ENCODE data around the gene LHX3.

Gene LHX3

DNA sequence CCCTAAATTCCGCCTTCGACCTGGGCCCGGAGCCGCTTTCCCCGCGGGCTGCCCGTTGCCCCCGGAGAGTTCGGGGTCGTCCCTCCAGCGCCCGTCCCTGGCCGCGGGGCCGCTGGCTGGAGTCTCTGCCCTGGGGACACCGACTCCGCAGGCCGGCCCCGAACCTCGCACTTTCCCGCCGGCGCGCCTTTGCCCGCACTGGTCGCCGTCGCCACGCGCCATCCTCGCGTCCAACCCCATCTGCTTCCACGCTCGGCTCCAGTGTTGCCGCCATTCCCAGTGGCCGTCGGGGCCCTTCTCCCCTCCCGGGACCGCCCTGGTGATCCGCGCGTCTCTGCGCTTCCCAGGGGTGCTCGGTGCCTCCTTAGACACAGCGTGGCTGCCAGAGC is 11.0 kb downstream of the LHX3 start:
- in situ Hi-C loops (cut with HindIII; ENCODE audit: low sequenced_read_pairs), result no loop called here

DNA sequence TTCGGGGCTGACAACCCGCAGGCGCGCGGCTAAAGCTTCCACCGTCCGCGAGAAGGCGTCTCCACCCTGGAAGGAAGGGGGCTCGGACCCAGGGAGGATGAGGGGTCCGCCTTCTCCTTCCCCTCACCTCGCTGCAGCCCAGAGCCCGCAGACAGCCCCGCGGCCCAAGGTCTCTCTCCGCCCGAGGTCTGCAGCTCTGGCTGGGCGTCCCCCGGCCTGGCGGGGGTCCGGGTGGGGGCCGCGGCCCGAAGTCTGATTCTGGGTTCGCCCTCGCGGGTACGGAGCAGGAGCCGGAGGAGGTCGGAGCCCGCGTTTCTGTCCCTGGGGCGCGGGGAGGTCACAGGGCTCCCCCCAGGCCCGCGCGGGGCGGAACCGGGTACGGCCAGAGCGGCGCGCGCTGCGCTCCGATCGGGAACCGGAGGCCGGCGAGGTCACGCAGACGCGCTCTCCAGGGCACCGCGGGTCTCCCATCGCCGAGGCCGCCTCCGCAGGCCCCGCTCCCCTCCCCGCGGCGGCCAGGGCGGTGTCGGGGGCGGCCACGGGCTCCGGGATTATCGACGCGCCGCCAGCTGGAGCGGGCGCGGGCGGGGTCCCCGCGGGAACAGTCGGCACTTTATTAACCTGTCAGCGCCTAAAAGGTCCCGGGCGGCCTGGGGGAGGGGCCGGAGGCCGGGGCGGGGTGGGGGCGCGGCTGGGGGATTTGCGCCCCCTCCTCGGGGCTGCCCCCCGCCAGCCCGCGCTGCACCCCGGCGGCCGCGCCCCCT is 11.6 kb downstream of the LHX3 start:
- in situ Hi-C loops (cut with HindIII; ENCODE audit: low sequenced_read_pairs), result no loop called here

DNA sequence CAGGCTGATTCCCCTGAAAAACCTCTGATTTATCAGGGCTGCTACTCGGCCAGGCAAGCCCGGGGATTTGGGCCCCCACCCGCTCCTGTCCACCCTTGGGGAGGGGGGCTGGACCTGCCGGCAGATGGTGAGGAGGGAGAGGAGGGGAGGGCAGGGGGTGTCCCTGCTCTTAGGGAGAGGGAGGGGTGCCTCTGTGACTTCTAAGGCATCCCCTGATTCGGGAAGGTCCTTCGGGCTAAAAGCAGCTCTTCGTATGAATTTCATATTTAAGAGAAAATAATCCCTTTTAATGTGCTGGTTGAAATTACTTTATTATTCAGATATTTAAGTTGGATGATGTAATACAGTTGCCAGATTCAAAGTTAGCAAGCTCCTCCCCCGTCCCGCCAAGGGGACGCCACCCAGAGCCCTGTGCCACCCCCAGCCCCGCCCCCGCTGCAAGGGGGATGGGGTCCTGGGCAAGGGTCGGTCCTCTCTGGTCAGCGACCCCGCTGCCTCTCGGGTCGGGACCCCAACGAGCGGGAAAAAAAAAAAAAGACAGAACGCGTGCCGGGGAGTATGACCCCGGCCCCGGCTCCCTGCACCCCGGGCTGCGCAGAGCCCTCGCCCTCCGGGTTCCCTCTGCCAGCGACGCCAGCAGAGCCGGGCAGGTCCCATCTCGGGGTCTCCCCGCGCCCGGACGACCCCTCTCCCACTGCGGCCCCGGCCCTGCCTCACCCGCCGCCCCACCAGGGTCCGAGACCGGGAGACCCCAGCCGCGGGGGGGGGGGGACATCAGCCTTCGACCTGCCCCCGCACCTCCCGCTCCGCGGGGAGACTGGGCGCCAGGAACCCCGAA is 12.4 kb downstream of the LHX3 start:
- in situ Hi-C loops (cut with HindIII; ENCODE audit: low sequenced_read_pairs), result no loop called here

DNA sequence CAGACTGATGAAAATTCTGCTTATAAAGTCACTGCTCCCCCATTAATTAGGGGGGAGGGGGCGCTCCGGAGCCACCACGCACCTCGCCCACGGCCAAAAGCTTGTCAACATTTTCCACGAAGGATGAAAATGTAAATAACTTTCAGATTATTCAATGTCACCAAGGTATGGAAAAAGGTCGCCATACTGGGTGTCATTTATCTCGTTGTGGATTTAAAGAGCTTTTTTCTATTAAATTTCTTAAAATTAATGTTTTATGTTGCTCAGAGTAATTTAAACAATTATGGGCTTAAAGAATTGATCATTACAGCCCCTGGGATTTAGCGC is 13.0 kb downstream of the LHX3 start:
- in situ Hi-C loops (cut with HindIII; ENCODE audit: low sequenced_read_pairs), result no loop called here

DNA sequence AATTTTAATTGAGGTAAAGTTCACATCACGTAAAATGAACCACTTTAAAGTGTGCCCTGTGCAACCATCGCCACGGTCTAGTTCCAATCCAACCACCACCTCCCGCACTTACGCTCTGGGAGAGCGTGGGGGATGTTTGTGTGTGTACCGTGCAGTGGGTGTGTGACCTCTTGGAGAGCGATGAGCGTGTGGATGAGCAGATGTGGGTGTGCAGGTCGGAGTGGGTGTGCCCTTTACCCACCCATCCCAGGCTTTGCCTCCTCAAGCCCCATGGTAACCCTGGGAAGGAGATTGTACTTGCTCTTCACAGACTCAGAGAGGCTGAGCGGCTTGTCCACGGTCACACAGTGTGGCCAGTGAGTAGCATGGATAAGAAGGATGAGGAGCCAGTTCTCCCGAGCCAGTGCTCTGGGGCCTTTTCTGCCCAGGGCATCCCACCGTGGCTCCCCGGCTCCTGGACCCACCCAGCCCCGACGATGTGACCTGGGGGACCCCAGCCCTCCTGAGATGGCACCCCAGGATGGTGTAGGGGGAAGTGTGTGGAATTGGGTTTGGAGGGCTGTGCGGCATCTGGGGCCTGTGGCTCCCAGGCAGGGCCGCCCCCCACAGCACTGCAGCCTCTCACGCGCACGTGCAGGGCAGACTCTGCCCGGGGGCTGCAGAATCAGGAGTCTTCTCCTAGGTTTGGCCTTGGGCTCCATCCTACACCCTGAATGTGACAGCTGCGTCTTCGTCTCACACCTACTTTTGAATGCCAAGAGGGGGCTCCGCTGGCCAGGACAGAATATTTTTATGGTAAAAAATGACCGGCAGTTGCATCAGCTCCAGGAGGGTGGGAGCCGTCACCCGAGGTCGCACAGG is 13.6 kb downstream of the LHX3 start:
- in situ Hi-C loops (cut with HindIII; ENCODE audit: low sequenced_read_pairs), result no loop called here

DNA sequence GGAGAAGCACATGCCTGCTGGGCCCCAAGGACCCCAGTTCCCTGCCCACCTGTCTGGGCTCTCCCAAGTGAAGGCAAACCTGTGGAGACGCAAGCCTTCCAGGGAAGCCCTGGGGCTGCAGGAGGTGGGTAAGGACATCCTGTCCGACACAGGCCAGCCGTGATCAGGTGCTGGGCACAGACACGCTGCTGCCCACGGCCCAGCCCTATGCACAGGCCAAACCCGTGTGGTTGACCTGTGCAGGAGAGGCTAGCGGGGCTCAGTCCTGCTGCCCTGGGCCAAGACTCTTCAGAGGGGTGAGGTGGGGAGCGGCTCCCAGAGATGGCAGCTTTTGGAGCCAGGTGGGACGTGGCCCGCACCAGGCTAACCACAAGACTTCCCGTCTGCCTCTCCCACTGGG is 14.3 kb downstream of the LHX3 start:
- in situ Hi-C loops (cut with HindIII; ENCODE audit: low sequenced_read_pairs), result no loop called here

DNA sequence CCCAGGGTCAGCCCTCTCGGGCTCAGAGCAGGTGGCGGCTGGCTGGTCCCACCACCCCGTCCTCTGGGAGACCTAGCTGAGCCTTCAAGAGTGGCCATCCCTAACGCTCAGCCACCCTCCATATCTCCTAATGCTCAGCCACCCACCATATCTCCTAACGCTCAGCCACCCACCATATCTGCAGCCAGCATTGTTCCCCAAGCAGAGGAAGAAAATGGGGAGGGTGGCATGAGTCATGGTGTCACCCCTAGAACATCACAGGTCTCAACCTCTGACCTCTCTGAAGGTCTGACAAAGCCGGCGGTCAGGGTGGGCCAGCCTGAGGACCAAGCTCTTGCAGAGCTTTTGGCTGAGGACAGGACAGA is 14.7 kb downstream of the LHX3 start:
- in situ Hi-C loops (cut with HindIII; ENCODE audit: low sequenced_read_pairs), result no loop called here

DNA sequence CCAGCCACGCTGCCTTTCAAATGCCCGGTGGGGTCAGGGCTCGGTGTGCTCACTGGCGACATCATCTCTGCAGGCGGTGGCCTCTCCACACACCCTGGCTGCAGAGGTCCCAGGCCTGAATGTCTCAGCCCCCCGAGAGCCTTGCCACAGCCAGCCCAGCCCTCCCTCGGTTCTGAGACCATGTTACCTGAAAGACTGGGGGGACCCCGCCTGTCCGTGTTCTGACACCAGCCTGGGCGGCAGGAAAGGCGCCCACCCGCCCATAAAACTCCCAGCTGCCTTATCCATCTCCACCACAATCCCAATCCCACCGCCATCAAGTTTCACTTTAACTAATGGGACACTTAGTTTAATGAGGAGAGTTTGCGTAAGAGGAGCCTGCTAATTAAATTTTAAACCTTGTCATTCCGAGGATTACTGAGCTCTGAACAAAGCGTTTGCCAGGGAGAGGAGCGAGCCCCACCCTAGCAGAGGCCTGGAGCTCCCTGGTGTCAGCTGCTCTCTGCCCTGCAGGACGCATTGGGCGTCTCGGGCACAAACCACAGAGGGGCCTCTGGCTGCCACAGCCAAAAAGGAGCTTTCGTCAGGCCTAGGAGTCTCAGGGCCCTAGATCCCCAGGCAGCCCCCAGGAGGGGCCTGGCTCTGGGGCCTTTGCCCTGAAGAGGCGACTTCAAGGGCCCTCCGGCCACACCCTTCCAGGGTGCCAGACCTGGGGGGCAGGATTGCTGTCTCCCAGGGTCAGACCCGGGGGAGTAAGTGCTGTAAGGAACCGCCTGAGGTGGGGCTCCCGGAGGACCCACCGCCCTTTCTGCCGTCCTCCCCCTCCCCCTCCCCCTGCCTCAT is 15.3 kb downstream of the LHX3 start:
- in situ Hi-C loops (cut with HindIII; ENCODE audit: low sequenced_read_pairs), result no loop called here

DNA sequence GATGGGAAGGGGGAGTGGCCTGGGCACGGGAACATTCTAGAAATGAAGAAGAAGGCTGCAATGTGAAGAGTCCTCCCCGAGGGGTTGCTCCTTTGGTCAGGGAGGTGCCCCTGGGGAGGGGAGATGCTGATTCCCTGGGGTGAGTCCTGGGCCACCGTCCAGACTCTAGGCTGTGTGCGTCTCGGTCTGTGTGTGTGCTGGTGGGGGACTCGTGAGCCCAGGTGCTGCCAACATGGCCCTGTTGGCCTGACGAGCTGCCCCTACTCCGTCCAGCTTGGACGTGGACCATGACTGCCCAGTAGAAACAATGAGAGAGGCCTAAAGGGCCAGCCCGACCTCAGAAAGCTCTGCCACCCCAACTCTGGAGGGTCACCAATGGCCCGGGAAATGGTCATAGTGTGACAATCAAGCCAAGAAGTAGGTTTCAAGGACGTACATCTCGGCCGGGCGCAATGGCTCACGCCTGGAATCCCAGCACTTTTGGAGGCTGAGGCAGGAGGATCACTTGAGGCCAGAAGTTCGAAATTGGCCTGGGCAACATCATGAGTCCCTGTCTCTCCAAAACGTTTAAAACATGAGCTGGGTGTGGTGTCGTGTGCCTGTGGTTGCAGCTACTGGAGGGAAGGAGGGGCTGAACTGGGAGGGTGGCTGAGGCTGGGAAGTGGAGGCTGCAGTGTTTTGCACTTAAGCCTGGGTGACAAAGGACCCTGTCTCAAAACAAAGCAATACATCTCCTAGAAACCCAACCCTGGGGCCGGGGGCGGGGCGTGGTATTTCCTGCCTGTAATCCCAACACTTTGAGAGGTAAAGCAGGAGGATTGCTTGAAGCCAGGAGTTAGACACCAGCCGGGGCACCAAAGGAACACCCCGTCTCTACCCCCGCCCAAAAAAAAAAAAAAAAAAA is 17.0 kb downstream of the LHX3 start:
- in situ Hi-C loops (cut with HindIII; ENCODE audit: low sequenced_read_pairs), result no loop called here

DNA sequence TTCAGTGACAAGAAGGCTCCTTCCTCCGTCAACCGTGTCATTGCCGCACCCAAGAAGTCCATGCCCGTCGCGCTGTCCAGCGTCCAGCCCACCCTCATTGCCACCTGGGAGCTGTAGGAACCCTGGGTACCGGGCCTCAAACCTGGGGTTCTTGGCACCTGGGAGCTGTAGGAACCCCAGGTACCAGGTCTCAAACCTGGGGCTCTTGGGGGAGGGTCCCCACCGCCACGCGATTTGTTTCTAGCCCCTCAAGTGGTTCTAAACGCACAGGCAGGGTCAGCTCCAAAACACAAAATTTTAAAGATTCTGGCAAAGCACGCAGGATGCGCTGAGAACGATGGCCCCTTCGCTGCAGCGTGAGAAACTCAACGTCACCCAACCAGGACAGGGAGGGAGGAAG is 17.7 kb downstream of the LHX3 start:
- in situ Hi-C loops (cut with HindIII; ENCODE audit: low sequenced_read_pairs), result no loop called here

DNA sequence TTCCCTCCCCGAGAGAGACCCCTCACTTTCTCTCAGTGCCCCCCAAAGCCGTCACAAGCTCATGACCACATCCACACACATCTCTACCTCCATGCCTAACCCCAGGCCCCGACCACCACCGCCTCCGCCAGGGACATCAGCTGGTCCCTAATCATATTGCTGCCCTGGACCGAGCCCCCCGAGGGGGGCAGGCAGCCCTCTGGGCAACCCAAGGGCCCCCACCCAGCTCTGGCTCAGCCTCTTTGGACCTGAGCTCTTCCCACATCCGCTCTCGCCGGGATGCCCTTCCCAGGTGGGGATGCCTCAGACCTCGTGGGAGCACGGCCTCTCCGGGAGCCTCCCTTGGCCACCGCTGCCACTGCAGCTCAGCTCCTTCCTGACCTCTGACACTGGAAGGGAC is 18.5 kb downstream of the LHX3 start:
- in situ Hi-C loops (cut with HindIII; ENCODE audit: low sequenced_read_pairs), result no loop called here

DNA sequence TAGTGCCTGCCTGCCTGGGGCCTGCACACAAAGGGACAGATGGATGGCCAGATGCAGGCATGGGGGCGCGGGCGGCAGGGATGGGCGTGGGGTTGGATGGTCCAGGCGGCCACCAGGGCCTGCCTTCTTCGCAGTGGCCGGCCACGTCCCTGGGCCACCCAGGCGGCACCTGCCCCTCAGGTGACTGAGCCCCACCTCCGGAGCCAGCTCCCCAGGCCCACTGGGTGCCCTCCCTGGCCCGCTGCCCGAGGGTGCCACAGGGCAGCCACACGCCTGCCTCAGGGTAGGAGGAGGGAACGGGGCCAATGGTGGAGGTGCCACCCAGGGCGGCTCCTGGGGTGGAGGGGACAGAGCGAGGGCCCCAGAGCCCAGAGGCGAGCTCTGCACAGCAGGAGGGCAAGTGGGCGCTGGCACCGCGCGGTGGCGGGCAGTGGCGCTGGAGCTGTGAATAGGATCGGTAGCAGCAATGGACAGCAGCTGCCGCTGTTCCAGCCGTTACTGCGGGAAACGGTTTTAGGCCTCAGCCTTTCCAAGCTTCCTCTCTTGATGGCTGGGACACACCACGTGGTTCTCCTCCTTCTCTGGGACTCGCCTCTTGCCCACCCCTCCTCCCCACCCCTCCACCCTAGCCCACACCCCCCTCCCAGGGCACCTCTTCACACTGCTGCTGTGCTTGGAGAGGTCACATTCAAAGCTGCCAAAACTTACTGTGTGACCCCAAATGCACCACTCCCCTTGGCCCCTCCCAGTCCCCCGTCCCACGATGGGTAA is 19.1 kb downstream of the LHX3 start:
- in situ Hi-C loops (cut with HindIII; ENCODE audit: low sequenced_read_pairs), result no loop called here

DNA sequence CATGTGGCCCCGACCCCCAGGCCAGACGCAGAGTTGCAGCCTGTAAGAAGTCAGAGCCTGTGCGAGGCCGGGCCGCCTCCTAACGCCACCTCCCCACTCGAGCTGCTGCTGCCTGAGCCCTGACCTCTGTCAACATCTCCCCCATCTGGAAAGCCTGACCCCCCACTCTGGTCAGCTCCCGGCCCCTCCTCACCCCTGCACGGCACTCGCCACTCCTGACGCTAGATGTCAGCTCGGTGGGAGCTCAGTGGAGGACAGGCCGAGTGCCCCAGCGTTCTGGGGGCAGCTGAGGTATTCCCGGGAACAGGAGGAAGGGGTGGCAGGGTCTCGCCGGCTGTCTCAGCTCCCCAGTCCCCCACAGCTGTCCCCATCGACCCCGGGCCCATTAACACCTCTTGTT is 19.9 kb downstream of the LHX3 start:
- in situ Hi-C loops (cut with HindIII; ENCODE audit: low sequenced_read_pairs), result no loop called here

DNA sequence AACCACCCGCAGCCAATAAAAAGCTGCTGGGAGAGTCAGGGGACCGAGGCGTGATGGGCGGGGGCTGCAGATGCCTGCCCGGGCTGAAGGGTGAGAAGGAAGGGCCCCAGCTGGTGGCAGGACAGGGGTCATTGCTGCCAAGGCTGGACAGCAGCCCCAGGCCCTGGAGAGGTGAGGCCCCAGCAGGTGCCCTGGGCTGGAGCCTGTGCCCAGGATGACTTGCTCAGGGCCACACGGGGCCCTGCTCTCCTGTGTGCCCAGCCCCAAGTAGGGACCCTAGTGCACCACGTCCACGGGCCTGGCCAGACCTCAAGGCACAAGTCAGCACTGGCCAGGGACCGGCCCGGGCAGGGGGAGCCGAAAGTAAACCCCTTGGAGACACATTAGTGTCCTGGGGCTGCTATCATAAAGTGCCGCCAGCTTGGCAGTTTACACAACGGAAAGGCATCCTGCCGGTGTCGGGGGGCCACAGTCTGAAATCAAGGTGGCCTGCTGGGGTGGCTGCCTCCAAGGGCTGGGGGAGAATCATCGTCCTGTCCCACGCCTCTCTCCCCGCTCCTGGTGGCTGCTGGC is 22.0 kb downstream of the LHX3 start:
- in situ Hi-C loops (cut with HindIII; ENCODE audit: low sequenced_read_pairs), result no loop called here

DNA sequence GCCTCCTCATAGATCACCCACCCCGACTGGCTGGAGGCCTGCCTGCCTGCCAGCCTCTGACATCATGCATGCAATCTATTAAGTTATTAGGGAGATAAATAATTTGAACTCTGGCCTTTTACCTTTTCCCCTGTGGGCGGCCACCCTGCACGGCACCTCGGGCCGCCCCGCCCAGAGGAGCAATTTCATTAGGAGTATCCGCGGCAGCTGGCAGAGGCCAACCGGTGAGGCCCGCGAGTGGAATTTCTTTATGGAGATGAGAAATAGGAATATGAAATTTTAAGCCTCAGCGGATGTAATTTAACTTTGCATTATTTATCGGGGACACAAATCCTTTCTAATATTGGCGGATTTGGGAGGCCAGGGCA is 22.5 kb downstream of the LHX3 start:
- in situ Hi-C loops (cut with HindIII; ENCODE audit: low sequenced_read_pairs), result no loop called here

DNA sequence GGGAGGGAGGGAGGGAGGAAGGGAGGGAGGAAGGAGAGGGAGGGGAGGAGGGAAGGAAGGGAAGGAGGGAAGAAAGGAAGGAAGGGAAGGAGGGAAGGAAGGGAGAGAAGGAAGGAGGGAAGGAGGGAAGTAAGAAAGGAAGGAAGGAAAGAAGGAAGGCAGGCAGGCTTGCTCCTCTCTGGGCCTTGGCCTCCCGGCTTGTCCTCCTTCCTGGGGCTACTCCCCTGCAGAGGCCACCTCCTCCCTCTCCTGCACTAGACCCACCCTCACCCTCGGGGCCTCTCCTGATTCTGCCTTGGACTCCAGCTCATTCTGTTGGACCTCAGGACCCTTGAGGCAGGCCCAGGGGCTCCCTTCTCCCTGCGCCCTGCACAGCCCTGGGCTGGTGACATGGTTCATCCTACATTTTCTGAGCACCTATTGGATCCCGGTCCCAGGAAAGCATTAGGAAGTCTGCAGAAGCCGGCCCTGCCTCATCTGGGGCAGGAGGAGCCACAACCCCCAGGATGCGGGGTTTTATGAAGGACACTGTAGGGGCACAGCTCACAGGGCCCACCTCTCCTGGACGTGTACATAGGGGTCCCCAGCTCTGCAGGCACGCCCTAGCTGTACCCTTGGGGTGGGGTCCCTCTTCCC is 23.0 kb downstream of the LHX3 start:
- in situ Hi-C loops (cut with HindIII; ENCODE audit: low sequenced_read_pairs), result no loop called here

DNA sequence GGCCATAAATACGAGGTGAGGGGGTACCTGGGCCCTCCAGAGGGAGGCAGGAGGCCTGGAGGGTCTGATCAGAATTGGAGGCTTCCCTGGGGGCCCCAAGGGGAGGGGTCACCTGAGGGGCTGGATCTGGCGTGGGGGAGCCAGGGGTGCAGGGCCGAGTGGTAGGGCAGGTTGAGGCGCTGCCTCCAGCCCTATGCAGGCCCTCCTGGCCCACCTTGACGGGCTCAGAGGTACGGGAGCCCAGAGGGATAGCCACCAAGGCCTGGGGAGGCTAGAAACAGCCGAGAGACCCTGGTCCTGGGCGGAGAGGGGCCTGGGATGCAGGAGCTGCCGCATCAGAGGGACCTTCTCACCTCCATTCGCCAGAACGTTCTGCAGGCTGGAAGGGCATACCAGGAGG is 24.3 kb downstream of the LHX3 start:
- in situ Hi-C loops (cut with HindIII; ENCODE audit: low sequenced_read_pairs), result no loop called here

DNA sequence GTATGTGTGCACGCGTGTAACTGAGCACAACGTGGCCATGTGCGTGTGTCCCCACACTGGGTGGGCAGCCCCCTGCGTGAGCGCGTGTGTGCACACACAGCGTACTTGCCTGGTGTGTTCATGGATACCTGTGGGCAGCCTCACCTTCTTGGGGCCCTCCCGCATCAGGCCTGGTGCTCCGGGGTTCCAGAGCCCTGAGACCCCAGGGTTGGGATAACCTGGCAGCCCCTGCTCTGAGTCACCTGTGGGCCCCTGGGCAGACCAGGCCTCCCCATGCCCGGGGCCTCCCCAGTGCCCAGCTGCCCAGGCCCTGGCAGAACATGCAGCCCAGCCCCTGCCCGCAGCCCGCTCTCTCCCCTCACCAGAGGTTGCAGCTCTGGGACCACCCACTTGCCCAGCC is 25.2 kb downstream of the LHX3 start:
- in situ Hi-C loops (cut with HindIII; ENCODE audit: low sequenced_read_pairs), result no loop called here

Data from DLD1 (cell line).